Loucy (cell line): ENCODE results near the gene TBPL2.

ENCODE experiments used
- EZH2phosphoT487 ChIP-seq: fragments of 200-600 bp; IDR thresholded peaks from 2 replicates; pipeline ENCODE4 v1.6.1; 2018; ENCODE audit warnings: antibody characterized with exemption, mild to moderate bottlenecking, moderate library complexity, borderline replicate concordance
- TF ChIP-seq, protein P1 (sequence below): fragments of 200-600 bp; sonication (generic); conservative IDR thresholded peaks from 2 replicates; pipeline ENCODE4 v1.5.1; 2014; ENCODE audit warnings: mild to moderate bottlenecking, antibody characterized with exemption, low read length

DNA sequence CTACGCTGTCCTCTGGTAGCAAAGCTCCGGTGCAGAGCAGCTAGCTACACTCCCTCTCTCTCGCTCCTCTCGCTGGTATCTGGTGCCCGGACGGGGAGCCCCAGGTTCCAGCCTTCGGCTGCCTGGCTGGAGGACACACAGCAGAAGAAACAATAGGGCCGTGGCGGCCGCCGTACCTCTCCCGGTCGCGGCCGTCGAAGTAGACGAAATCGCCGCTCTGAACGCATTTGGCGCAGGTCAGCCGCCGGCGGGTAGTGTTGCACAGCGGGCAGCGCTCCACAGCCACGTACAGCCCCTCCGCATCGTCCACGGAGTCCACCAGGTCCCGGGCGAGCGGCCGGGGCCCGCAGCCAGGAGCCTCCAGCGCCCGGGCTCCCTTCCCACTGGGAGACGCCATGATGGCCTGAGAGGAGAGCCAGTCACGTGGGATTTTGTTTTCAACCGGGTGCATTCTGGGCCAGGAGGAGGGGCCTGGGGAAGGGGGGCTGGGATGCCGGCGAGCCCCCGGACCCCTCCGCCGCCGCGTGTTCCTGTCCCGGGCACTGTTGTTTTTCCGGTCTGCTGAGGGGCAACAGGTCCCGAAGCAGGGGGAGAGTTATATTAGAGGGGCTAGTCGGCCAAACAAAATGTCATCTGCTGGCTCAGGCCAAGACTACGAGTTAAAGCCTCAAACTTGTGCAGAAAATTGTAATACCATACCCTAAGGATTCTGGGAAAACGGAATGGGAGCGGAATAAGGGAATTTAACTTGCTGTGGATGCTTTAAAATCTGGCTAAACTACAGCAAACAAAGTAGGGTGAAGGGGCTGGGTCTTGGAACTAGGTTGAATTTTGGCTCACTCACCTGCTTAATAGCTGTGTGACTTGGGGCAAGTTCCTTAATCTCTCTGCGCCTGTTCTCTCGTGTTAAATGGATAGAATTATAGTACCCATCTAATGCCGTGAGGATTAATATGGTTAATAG, 28.7 kb downstream of the TBPL2 start, which contains the start of gene ATG14:
- TF ChIP-seq, protein P1, sequence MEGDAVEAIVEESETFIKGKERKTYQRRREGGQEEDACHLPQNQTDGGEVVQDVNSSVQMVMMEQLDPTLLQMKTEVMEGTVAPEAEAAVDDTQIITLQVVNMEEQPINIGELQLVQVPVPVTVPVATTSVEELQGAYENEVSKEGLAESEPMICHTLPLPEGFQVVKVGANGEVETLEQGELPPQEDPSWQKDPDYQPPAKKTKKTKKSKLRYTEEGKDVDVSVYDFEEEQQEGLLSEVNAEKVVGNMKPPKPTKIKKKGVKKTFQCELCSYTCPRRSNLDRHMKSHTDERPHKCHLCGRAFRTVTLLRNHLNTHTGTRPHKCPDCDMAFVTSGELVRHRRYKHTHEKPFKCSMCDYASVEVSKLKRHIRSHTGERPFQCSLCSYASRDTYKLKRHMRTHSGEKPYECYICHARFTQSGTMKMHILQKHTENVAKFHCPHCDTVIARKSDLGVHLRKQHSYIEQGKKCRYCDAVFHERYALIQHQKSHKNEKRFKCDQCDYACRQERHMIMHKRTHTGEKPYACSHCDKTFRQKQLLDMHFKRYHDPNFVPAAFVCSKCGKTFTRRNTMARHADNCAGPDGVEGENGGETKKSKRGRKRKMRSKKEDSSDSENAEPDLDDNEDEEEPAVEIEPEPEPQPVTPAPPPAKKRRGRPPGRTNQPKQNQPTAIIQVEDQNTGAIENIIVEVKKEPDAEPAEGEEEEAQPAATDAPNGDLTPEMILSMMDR = no peak
- no peak for TF ChIP-seq EZH2phosphoT487
